HG03135 (cell line): ENCODE data around the gene PLEKHN1.

Source experiments
- ATAC-seq: cut with Tn5 transposase; IDR thresholded peaks from one replicate; pipeline ENCODE4 v1.9.1; 2021; ENCODE audit warnings: mild to moderate bottlenecking, moderate library complexity; ENCODE audit not compliant: unreplicated experiment

Gene PLEKHN1

GRCh38 chr1:929712-930632 is 36.3 kb upstream of the PLEKHN1 start:
- ATAC-seq = no peak

- no peak for ATAC-seq
These were observed 35.6 kb upstream of the PLEKHN1 start for GRCh38 chr1:930633-931138.

GRCh38 chr1:931380-932172 is 34.7 kb upstream of the PLEKHN1 start:
- no peak for ATAC-seq

- no peak for ATAC-seq
These were observed 34.1 kb upstream of the PLEKHN1 start for GRCh38 chr1:932173-932510.

GRCh38 chr1:932776-933602 is 33.3 kb upstream of the PLEKHN1 start:
- no peak for ATAC-seq

GRCh38 chr1:933603-933940 is 32.7 kb upstream of the PLEKHN1 start:
- no peak for ATAC-seq

GRCh38 chr1:934991-935750 is 31.1 kb upstream of the PLEKHN1 start:
- ATAC-seq = no peak

- ATAC-seq = no peak
These were observed 30.5 kb upstream of the PLEKHN1 start for GRCh38 chr1:935751-936231.

- ATAC-seq = no peak
These were observed 29.7 kb upstream of the PLEKHN1 start for GRCh38 chr1:936348-937264.

GRCh38 chr1:937521-937920 is 28.8 kb upstream of the PLEKHN1 start:
- ATAC-seq = no peak

GRCh38 chr1:938088-938683 is 28.1 kb upstream of the PLEKHN1 start:
- ATAC-seq = no peak

- ATAC-seq = no peak
These were observed 27.4 kb upstream of the PLEKHN1 start for GRCh38 chr1:938711-939489.

GRCh38 chr1:939511-940106 is 26.7 kb upstream of the PLEKHN1 start:
- ATAC-seq = no peak

GRCh38 chr1:940107-941014 is 25.9 kb upstream of the PLEKHN1 start:
- ATAC-seq = no peak

- ATAC-seq = no peak
These were observed 25.2 kb upstream of the PLEKHN1 start for GRCh38 chr1:941015-941587.
